ENCODE data around the gene RGS3.

- TF ChIP-seq CTCF (IDR thresholded peaks at IDR 0.05; ENCODE audit: low read length) (no peak), EZH2 (optimal IDR thresholded peaks at IDR 0.05; ENCODE audit: low read depth, low read length) (no peak), EZH2phosphoT487 (IDR thresholded peaks at IDR 0.05; ENCODE audit: low read length) (no peak)
Observed at GRCh38 chr9:113507256-113507655, 43.7 kb downstream of the RGS3 start.

Data from MM.1S (cell line).